NB4 (cell line): ENCODE data around the gene DPAGT1.
"Not testable (repeated sequence)": the region's sequence is repeated elsewhere in the genome, so short reads cannot be mapped to it uniquely, and the experiment has no call there.

Experiments used
- DNase-seq: peaks from one replicate; pipeline ENCODE4 v3.0.0; 2010; ENCODE audit warnings: low read depth
- H3K4me3 ChIP-seq: one replicate; pipeline ENCODE4 v1.5.1; 2011; ENCODE audit warnings: mild to moderate bottlenecking, low read depth, low read length, moderate library complexity
- CTCF ChIP-seq: IDR thresholded peaks from one replicate; pipeline ENCODE4 v1.5.1; 2012; ENCODE audit warnings: low read depth, low read length
- MAX ChIP-seq: IDR thresholded peaks from 2 replicates; pipeline ENCODE4 v1.6.1; 2011; ENCODE audit warnings: low read depth, low read length
- MYC ChIP-seq: IDR thresholded peaks from 2 replicates; pipeline ENCODE4 v1.6.1; 2011; ENCODE audit warnings: low read depth, low read length
- POLR2A ChIP-seq: IDR thresholded peaks from 2 replicates; pipeline ENCODE4 v1.6.1; 2011; ENCODE audit warnings: mild to moderate bottlenecking; ENCODE audit not compliant: insufficient read length; ENCODE audit errors: extremely low read depth

DPAGT1 gene

GRCh38 chr11:119107538-119108145 is 6.0 kb upstream of the DPAGT1 start:
- H3K4me3 ChIP-seq, result peak overlapping the region; percentile 92
- TF ChIP-seq POLR2A, result no peak
- TF ChIP-seq MYC, result no peak
- TF ChIP-seq MAX, result no peak
- DNase-seq, result peak; percentile 46

- DNase-seq, result peak; percentile 98
- peak within 1 kb of the TSS; percentile 92 for H3K4me3 ChIP-seq
- TF ChIP-seq MAX (peak; percentile 36), CTCF (no peak), MYC (peak; percentile 8), POLR2A (peak; percentile 72)
Observed at GRCh38 chr11:119106564-119107537, 5.2 kb upstream of the DPAGT1 start, which contains the start of gene C2CD2L. C2CD2L (plus strand) TSS chr11:119107344; CDS start chr11:119107742, 398 bp downstream.

- TF ChIP-seq MYC (no peak), POLR2A (no peak), MAX (no peak), CTCF (no peak)
- no peak overlapping the region for H3K4me3 ChIP-seq
- peak; percentile 34 for DNase-seq
Observed at GRCh38 chr11:119103793-119104192, 2.1 kb upstream of the DPAGT1 start.

GRCh38 chr11:119103161-119103664 is 1.6 kb upstream of the DPAGT1 start:
- not testable (repeated sequence) for DNase-seq, H3K4me3 ChIP-seq

- no peak for TF ChIP-seq MAX
- peak; percentile 74 for DNase-seq
- peak overlapping the region; percentile 79 for H3K4me3 ChIP-seq
Observed at GRCh38 chr11:119100994-119101758, 477 bp downstream of the DPAGT1 start.

GRCh38 chr11:119100246-119100970 is 1.2 kb downstream of the DPAGT1 start:
- TF ChIP-seq POLR2A, result no peak
- peak; percentile 40 for TF ChIP-seq CTCF
- peak overlapping the region; percentile 79 for H3K4me3 ChIP-seq
- peak; percentile 68 for DNase-seq

GRCh38 chr11:119099711-119100110 is 1.9 kb downstream of the DPAGT1 start:
- H3K4me3 ChIP-seq, result peak overlapping the region; percentile 79
- DNase-seq, result peak; percentile 59
- TF ChIP-seq MYC, result no peak
- TF ChIP-seq MAX, result no peak
- no peak for TF ChIP-seq POLR2A
- TF ChIP-seq CTCF, result no peak
